ENCODE results near the gene IL6ST. TPM values are rescaled to one million over a fixed set of nuclear protein-coding genes. Genes with fewer than 3 reads are reported as not detected.

Gene IL6ST
- total RNA-seq, 3 donors from 2014 or later: 78.0 to 209 (median 126) TPM

DNA sequence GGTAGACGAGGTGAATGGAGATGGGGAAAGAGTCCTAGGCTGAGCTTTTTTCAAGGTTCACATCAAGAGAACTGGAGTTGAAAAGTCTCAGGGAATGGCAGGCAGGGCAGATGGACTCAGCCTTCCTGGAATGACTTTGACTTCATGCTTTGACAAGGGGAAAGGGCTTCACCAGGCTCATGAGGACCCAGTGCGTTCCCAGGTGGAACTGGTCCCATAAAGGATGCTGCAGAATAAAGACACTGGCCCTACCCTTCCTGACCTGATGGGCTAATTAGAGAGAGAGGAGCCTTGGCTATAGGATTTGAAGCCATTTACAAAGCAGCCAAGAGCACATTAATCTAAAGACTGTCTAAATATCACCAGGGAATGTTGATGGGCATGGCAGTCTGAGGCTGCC, 79.8 kb downstream of the IL6ST start:
- no peak for ATAC-seq
- TF ChIP-seq, protein P1, sequence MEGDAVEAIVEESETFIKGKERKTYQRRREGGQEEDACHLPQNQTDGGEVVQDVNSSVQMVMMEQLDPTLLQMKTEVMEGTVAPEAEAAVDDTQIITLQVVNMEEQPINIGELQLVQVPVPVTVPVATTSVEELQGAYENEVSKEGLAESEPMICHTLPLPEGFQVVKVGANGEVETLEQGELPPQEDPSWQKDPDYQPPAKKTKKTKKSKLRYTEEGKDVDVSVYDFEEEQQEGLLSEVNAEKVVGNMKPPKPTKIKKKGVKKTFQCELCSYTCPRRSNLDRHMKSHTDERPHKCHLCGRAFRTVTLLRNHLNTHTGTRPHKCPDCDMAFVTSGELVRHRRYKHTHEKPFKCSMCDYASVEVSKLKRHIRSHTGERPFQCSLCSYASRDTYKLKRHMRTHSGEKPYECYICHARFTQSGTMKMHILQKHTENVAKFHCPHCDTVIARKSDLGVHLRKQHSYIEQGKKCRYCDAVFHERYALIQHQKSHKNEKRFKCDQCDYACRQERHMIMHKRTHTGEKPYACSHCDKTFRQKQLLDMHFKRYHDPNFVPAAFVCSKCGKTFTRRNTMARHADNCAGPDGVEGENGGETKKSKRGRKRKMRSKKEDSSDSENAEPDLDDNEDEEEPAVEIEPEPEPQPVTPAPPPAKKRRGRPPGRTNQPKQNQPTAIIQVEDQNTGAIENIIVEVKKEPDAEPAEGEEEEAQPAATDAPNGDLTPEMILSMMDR (IDR thresholded peaks at IDR 0.05): no peak
- no peaks in the 10 kb centered on the region for H3K36me3 ChIP-seq (ENCODE audit: low read depth)
- no peaks in the 10 kb centered on the region for H3K4me1 ChIP-seq (ENCODE audit: low read depth)
- intact Hi-C loops (cut with DNase I, micrococcal nuclease): no loop called here
- DNase-seq: no peak
- no peak overlapping the region for H3K4me3 ChIP-seq
- H3K9me3 ChIP-seq: no peaks in the 10 kb centered on the region

DNA sequence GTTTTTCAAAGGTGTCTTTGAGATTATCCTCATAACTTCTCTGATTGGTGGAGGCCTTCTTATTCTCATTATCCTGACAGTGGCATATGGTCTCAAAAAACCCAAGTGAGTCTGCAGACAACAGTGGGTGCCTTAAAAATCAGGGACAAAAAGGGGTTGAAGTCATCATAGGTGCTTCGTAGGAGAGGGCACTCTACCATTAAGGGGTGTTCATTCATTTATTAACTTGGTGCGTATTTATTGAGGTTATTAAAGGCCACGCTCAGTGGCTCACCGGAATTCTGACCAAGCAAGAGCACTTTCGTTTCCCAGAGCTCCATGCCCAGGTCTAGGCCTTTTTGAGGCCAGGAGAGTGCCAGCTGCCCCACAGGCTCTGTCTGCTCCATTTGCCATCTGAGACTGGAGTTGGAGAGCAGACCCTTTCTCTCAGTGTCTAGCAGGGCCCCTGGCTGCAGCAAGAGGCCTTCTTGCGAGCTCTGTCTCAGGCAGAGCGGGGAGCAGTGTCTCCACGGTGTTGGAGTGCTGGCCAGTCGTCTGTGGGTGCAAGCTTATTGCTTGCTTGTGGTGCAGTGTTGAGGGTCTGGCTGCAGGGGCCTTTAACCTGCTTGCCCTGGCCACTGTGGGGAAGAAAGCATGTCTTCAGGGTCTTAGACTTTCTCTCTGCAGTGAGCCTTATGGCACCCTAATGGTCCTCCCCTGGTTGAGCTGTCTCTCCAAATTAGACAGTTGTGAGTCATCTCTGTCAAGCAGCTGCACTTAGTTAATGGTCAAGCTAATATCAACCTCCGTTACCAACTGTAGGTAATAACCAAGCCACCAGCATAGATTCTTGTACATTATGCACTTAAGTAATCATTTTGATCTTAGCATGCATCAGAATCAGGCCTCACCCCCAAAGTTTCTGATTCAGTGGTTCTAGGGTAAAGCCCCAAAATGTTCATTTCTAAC, 81.0 kb downstream of the IL6ST start:
- intact Hi-C loops (cut with DNase I, micrococcal nuclease): no loop called here

DNA sequence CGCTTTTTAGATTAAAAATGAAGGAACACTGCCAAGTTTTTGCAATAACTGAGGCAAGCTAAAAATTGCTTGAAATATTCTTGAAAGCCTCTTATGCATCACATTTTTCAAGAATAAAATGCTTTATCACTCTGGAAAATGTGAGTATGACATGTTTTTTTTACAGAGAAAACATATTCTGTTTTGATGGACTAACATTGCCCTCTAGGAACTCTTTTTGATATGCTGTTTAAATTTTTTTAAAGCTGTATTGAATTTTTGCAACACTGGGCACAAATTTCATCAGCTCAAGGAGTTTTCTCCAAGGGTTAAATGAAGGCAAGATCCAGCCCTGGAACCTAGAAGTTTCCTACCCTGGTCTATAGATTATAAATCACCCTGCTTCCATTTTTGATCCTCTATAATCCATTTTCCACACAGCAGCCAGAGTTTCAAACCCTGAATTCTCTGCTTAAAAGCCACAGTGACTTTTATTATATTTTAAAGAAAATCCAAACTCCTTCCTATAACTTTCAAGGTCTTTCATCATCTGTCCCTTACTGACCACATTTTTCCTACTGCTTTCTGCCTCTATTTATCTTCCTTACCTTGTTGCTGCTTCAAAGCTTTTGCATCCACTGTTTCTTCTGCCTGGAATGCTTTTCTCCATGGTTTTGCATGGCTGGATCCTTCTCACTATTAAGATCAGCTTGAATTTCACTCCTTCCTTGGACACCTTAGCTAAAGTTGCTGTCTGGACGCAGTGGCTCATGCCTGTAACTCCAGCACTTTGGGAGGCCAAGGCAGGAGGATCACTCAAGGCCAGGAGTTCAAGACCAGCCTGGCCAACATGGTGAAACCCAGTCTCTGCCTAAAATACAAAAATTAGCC, 82.7 kb downstream of the IL6ST start:
- Histone ChIP-seq H3K36me3 (ENCODE audit: low read depth) (no peaks in the 10 kb centered on the region), H3K4me3 (no peak overlapping the region), H3K9me3 (no peaks in the 10 kb centered on the region), H3K4me1 (ENCODE audit: low read depth) (no peaks in the 10 kb centered on the region)
- no peak for ATAC-seq
- DNase-seq: no peak
- intact Hi-C loops (cut with DNase I, micrococcal nuclease): no loop called here
- TF ChIP-seq, protein P1 (IDR thresholded peaks at IDR 0.05): no peak

More for the DNA sequence above, 81.0 kb downstream of the IL6ST start:
- DNase-seq (no peak), ATAC-seq (no peak)
- Histone ChIP-seq H3K4me3 (no peak overlapping the region), H3K36me3 (ENCODE audit: low read depth) (no peaks in the 10 kb centered on the region), H3K4me1 (ENCODE audit: low read depth) (no peaks in the 10 kb centered on the region), H3K9me3 (no peaks in the 10 kb centered on the region)
- TF ChIP-seq, protein P1 (IDR thresholded peaks at IDR 0.05): no peak

DNA sequence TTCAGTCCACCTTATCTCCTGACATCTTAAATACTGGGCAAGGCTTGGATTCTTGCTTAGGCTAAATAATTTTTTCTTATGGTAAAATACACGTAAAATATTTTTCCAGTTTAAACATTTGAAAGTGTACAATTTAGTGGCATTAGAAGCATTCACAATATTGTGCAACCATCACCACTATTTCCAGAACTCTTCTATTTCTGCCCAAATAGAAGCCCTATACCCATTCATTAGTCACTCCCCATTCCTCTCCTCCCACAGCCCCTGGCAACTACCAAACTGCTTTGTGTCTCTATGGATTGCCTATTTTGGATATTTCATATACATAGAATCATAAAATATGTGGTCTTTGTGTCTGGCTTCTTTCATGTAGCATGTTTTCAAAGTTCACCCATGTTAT, 86.0 kb downstream of the IL6ST start:
- DNase-seq (no peak), ATAC-seq (no peak)
- TF ChIP-seq, protein P1 (IDR thresholded peaks at IDR 0.05): no peak
- Histone ChIP-seq H3K36me3 (ENCODE audit: low read depth) (no peaks in the 10 kb centered on the region), H3K9me3 (no peaks in the 10 kb centered on the region), H3K4me1 (ENCODE audit: low read depth) (no peaks in the 10 kb centered on the region), H3K4me3 (no peak overlapping the region)
- intact Hi-C loops (cut with DNase I, micrococcal nuclease): no loop called here

DNA sequence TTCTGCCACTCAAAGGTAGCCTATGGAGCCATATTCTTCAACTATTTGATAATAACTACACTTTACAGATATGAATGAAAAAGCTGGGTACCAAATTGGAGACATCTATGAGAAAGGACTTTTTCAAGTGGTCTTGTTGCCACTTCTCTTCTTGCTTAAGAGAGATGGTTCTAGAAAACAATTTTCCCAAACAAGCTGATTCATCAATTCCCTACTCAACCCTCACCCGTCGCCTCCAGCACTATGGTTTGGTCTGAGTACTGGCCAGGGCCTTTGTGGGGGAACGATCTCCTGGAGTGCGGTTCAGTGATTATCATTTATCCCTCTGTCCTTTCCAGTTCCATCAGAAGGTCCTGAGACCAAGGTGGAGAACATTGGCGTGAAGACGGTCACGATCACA, 86.8 kb downstream of the IL6ST start:
- H3K9me3 ChIP-seq: no peaks in the 10 kb centered on the region
- DNase-seq: no peak
- ATAC-seq: no peak
- H3K36me3 ChIP-seq (ENCODE audit: low read depth): no peaks in the 10 kb centered on the region
- no peak overlapping the region for H3K4me3 ChIP-seq
- H3K4me1 ChIP-seq (ENCODE audit: low read depth): no peaks in the 10 kb centered on the region
- TF ChIP-seq, protein P1 (IDR thresholded peaks at IDR 0.05): no peak
- intact Hi-C loops (cut with DNase I, micrococcal nuclease): no loop called here

All from mucosa of descending colon (tissue), 3 donors.